IMR-90 (cell line): ENCODE measurements around the gene MPZL1. TPM values are rescaled to one million over a fixed set of nuclear protein-coding genes. Genes with fewer than 3 reads are reported as not detected.
A peak's percentile ranks its signal among the peaks of the same experiment; 100 is the strongest.

Source experiments
- ATAC-seq: fragments of 200-7000 bp; cut with Tn5 transposase; 2 replicates; pipeline ENCODE4 v1.9.1; 2020; ENCODE audit warnings: low read depth, mild to moderate bottlenecking, moderate library complexity
- BruUV-seq: library from RNA; stranded (reverse); fragments of 400-500 nt; replicated peaks from 2 replicates; lab custom pipeline; 2021; lab: Mats Ljungman, UMichigan
- CTCF ChIA-PET: fragments of 300-600 bp; formaldehyde crosslinking; extraction: SDS; loops from one replicate; lab custom pipeline; 2021; ENCODE audit warnings: antibody characterized with exemption; lab: Yijun Ruan, JAX
- POLR2A ChIA-PET: fragments of 300-600 bp; sonication (Branson Sonifier 250); formaldehyde crosslinking; loops from one replicate; lab custom pipeline; 2022; ENCODE audit warnings: antibody characterized with exemption; ENCODE audit not compliant: unreplicated experiment; lab: Charles Lee
- DNase-seq: peaks from one replicate; pipeline ENCODE4 v3.0.0; 2013
- H2AFZ ChIP-seq: replicated peaks from 2 replicates; pipeline ENCODE3; 2013; ENCODE audit warnings: low read length, mild to moderate bottlenecking; ENCODE audit not compliant: poor library complexity
- H2AK5ac ChIP-seq: 2 replicates; pipeline ENCODE4 v1.6.1; 2013; ENCODE audit warnings: low read depth, low read length, inconsistent platforms
- H2AK9ac ChIP-seq: replicated peaks from 2 replicates; pipeline ENCODE3; 2013; ENCODE audit warnings: mild to moderate bottlenecking, low read depth, low read length, moderate library complexity; ENCODE audit not compliant: poor library complexity
- H2BK120ac ChIP-seq: 2 replicates; pipeline ENCODE4 v1.6.1; 2013; ENCODE audit warnings: low read depth, low read length, inconsistent platforms
- H2BK15ac ChIP-seq: 3 replicates; pipeline ENCODE4 v1.6.1; 2013; ENCODE audit warnings: low read depth, low read length, inconsistent platforms
- H2BK20ac ChIP-seq: 2 replicates; pipeline ENCODE4 v1.6.1; 2013; ENCODE audit warnings: low read depth, mild to moderate bottlenecking, inconsistent platforms, low read length, moderate library complexity
- H2BK5ac ChIP-seq: 2 replicates; pipeline ENCODE4 v1.6.1; 2013; ENCODE audit warnings: mild to moderate bottlenecking, low read depth, low read length, inconsistent platforms; ENCODE audit not compliant: poor library complexity, severe bottlenecking
- H3K14ac ChIP-seq: replicated peaks from 2 replicates; pipeline ENCODE4 v1.6.1; 2013; ENCODE audit warnings: low read depth, low read length, inconsistent platforms
- H3K18ac ChIP-seq: 2 replicates; pipeline ENCODE4 v1.6.1; 2013; ENCODE audit warnings: low read depth, low read length, control low read depth
- H3K23ac ChIP-seq: 2 replicates; pipeline ENCODE4 v1.6.1; 2013; ENCODE audit warnings: low read depth, low read length, inconsistent platforms
- H3K27ac ChIP-seq: 2 replicates; pipeline ENCODE4 v1.5.1; 2013; ENCODE audit warnings: mild to moderate bottlenecking, control low read depth, low read length; ENCODE audit not compliant: insufficient read depth
- H3K27me3 ChIP-seq: 2 replicates; pipeline ENCODE4 v1.6.1; 2013; ENCODE audit warnings: low read length; ENCODE audit not compliant: control insufficient read depth, insufficient read depth
- H3K36me3 ChIP-seq: 2 replicates; pipeline ENCODE4 v1.6.1; 2013; ENCODE audit warnings: low read length, mixed read lengths; ENCODE audit not compliant: control insufficient read depth, insufficient read depth
- H3K4ac ChIP-seq: 2 replicates; pipeline ENCODE4 v1.6.1; 2013; ENCODE audit warnings: low read depth, low read length, inconsistent platforms
- H3K4me1 ChIP-seq: 2 replicates; pipeline ENCODE4 v1.6.1; 2013; ENCODE audit warnings: low read length, mixed read lengths; ENCODE audit not compliant: control insufficient read depth, insufficient read depth
- H3K4me2 ChIP-seq: 2 replicates; pipeline ENCODE4 v1.6.1; 2013; ENCODE audit warnings: low read depth, mild to moderate bottlenecking, control low read depth, low read length, moderate library complexity
- H3K4me3 ChIP-seq: 2 replicates; pipeline ENCODE4 v1.5.1; 2013; ENCODE audit warnings: low read depth, mild to moderate bottlenecking, control low read depth, low read length, moderate library complexity; ENCODE audit not compliant: insufficient read depth
- H3K56ac ChIP-seq: 2 replicates; pipeline ENCODE4 v1.6.1; 2013; ENCODE audit warnings: low read length, inconsistent platforms; ENCODE audit not compliant: insufficient read depth; ENCODE audit errors: extremely low read depth
- H3K79me1 ChIP-seq, 2 experiments: 2 replicates each; pipeline ENCODE4 v1.6.1; 2013; ENCODE audit warnings: low read length in 2 of 2, inconsistent platforms in 1 of 2, low read depth in 1 of 2
- H3K9ac ChIP-seq: 2 replicates; pipeline ENCODE4 v1.6.1; 2013; ENCODE audit warnings: low read depth, low read length, control low read depth
- H3K9me1 ChIP-seq: 2 replicates; pipeline ENCODE4 v1.6.1; 2013; ENCODE audit warnings: low read length, inconsistent platforms; ENCODE audit not compliant: insufficient read depth
- H3K9me3 ChIP-seq: 2 replicates; pipeline ENCODE4 v1.6.1; 2013; ENCODE audit warnings: low read length; ENCODE audit not compliant: control insufficient read depth, insufficient read depth
- H4K20me1 ChIP-seq: 2 replicates; pipeline ENCODE4 v1.6.1; 2013; ENCODE audit warnings: low read length, inconsistent platforms; ENCODE audit not compliant: insufficient read depth
- H4K5ac ChIP-seq: 2 replicates; pipeline ENCODE4 v1.6.1; 2013; ENCODE audit warnings: mild to moderate bottlenecking, low read depth, low read length, control low read depth
- H4K8ac ChIP-seq, 2 experiments: 2 replicates each; pipeline ENCODE4 v1.6.1; 2013; ENCODE audit warnings: low read depth in 2 of 2, low read length in 2 of 2, control low read depth in 1 of 2, inconsistent platforms in 1 of 2
- H4K91ac ChIP-seq: 2 replicates; pipeline ENCODE4 v1.6.1; 2013; ENCODE audit warnings: low read depth, low read length, inconsistent platforms; ENCODE audit not compliant: insufficient read depth
- BHLHE40 ChIP-seq: fragments of 150-350 bp; IDR thresholded peaks from 2 replicates; pipeline ENCODE4 v1.6.1; 2016; ENCODE audit warnings: mild to moderate bottlenecking, low read depth, low read length
- CEBPB ChIP-seq: IDR thresholded peaks from 2 replicates; pipeline ENCODE4 v1.6.1; 2012; ENCODE audit warnings: low read depth, low read length, improper control_type of control experiment
- CHD1 ChIP-seq: IDR thresholded peaks from 2 replicates; pipeline ENCODE4 v1.6.1; 2012; ENCODE audit warnings: low read depth, low read length, improper control_type of control experiment
- CTCF ChIP-seq: conservative IDR thresholded peaks from 2 replicates; pipeline ENCODE4 v1.5.1; 2012; ENCODE audit warnings: mild to moderate bottlenecking, low read depth, low read length, improper control_type of control experiment
- ELK1 ChIP-seq: fragments of 150-350 bp; IDR thresholded peaks from 2 replicates; pipeline ENCODE4 v1.6.1; 2016; ENCODE audit warnings: low read depth, mild to moderate bottlenecking, low read length, moderate library complexity, borderline replicate concordance
- FOS ChIP-seq: fragments of 150-350 bp; IDR thresholded peaks from 2 replicates; pipeline ENCODE4 v1.6.1; 2016; ENCODE audit warnings: low read depth, low read length
- MAFK ChIP-seq: IDR thresholded peaks from 2 replicates; pipeline ENCODE4 v1.6.1; 2012; ENCODE audit warnings: low read depth, low read length, improper control_type of control experiment
- MAZ ChIP-seq: IDR thresholded peaks from 2 replicates; pipeline ENCODE4 v1.6.1; 2012; ENCODE audit warnings: low read depth, mild to moderate bottlenecking, low read length, improper control_type of control experiment, moderate library complexity, borderline replicate concordance
- MXI1 ChIP-seq: IDR thresholded peaks from 2 replicates; pipeline ENCODE4 v1.6.1; 2012; ENCODE audit warnings: low read depth, mild to moderate bottlenecking, low read length, moderate library complexity, borderline replicate concordance
- NFE2L2 ChIP-seq: fragments of 150-350 bp; IDR thresholded peaks from 2 replicates; pipeline ENCODE4 v1.6.1; 2016; ENCODE audit warnings: low read depth, mild to moderate bottlenecking, low read length
- POLR2A ChIP-seq: IDR thresholded peaks from 2 replicates; pipeline ENCODE4 v1.6.1; 2012; ENCODE audit warnings: mild to moderate bottlenecking, low read depth, low read length
- RAD21 ChIP-seq: IDR thresholded peaks from 2 replicates; pipeline ENCODE4 v1.6.1; 2012; ENCODE audit warnings: low read length, improper control_type of control experiment
- RCOR1 ChIP-seq: IDR thresholded peaks from 2 replicates; pipeline ENCODE4 v1.6.1; 2012; ENCODE audit warnings: mild to moderate bottlenecking, low read length, improper control_type of control experiment; ENCODE audit not compliant: insufficient replicate concordance
- RFX5 ChIP-seq: IDR thresholded peaks from 2 replicates; pipeline ENCODE4 v1.8.0; 2012; ENCODE audit warnings: low read depth, mild to moderate bottlenecking, low read length, moderate library complexity
- SMC3 ChIP-seq: fragments of 150-350 bp; IDR thresholded peaks from 2 replicates; pipeline ENCODE4 v1.6.1; 2016; ENCODE audit warnings: low read depth, mild to moderate bottlenecking, antibody characterized with exemption, low read length, moderate library complexity
- WGBS, 2 experiments: methylation state at CpG; one replicate each; pipeline versions ENCODE4 v1.1.5 to v1.1.7; 2013; ENCODE audit warnings: missing lambda C conversion rate in 2 of 2; ENCODE audit not compliant: insufficient read length in 1 of 2; ENCODE audit errors: extremely low coverage in 2 of 2; 5-methylcytosine and 5-hydroxymethylcytosine counted together
- dilution Hi-C: fragments of 300-500 bp; cut with HindIII; formaldehyde crosslinking; loops from one replicate; pipeline ENCODE4 v1.14.3; 2018; ENCODE audit warnings: low sequenced_read_pairs; ENCODE audit not compliant: unreplicated experiment
- in situ Hi-C: fragments of 300-500 bp; cut with MboI; formaldehyde crosslinking; loops from 3 replicates; pipeline ENCODE4 v1.14.3; 2019; ENCODE audit warnings: low sequenced_read_pairs, inconsistent platforms, mixed read lengths
- intact Hi-C: fragments of 100-400 bp; cut with micrococcal nuclease; formaldehyde crosslinking; loops from 2 replicates; pipeline ENCODE4 v1.10.0; 2022
- polyA plus RNA-seq, 3 experiments: library from polyadenylated mRNA; depleted of rRNA; stranded (reverse); fragments of >200 nt; gene quantifications; 2 replicates each; pipeline ENCODE4 v1.2.3, GENCODE V29; 2012; ENCODE audit warnings: low replicate concordance in 1 of 3
- total RNA-seq: library from RNA; depleted of rRNA; stranded (reverse); fragments of >200 nt; gene quantifications from 2 replicates; pipeline ENCODE4 v1.2.3, GENCODE V29; 2012

The MPZL1 gene
- total and polyA plus RNA-seq, 2 of the 4 experiments (the other 2 are of a cell fraction): 55.3 to 87.3 TPM

- Histone ChIP-seq H3K56ac (no peak overlapping the region), H3K4ac (no peak overlapping the region), H3K9me1 (peaks cover 4% of the 10 kb centered on the region; the same call in 1 of the 2 replicates), H3K18ac (no peak overlapping the region), H2AK5ac (no peak overlapping the region), H2BK15ac (no peak overlapping the region), H2AK9ac (no peak overlapping the region), H3K9me3 (no peaks in the 10 kb centered on the region), H3K4me3 (no peak overlapping the region), H4K20me1 (no peaks in the 10 kb centered on the region), H4K91ac (no peak overlapping the region), H4K8ac (no peak overlapping the region), H3K14ac (no peak overlapping the region; the same call in 1 of the 2 replicates), H2BK120ac (no peak overlapping the region), H2BK20ac (0 out of 2 replicates have a peak overlapping the region, but pooled peaks have one; percentile 29), H3K27me3 (peaks cover 12% of the 10 kb centered on the region), H3K23ac (0 out of 2 replicates have a peak overlapping the region, but pooled peaks have one; percentile 15), H4K5ac (no peak overlapping the region), H3K27ac (no peak overlapping the region), H3K36me3 (no peaks in the 10 kb centered on the region), H2AFZ (peak overlapping the region; percentile 48), H3K9ac (no peak overlapping the region), H3K79me1 (no peaks in the 10 kb centered on the region), H2BK5ac (no peak overlapping the region), H3K4me2 (no peak overlapping the region), H3K4me1 (no peaks in the 10 kb centered on the region)
- CTCF ChIA-PET: no interaction called here
- BruUV-seq: no TSS peak
- 44% methylated on average over 11 of the region's 15 CpGs; no CpG with 5 or more reads in 1 of the 2 experiments for WGBS, 2 experiments
- in situ Hi-C loops (loop anchor here (25.0 kb wide), 1 partner anchor 422 kb away; no protein-coding TSS in a partner anchor), intact Hi-C loops (loop anchor here (10.0 kb wide), 1 partner anchor 229 kb away; no protein-coding TSS in a partner anchor), dilution Hi-C loops (no loop called here)
- POLR2A ChIA-PET: no interaction called here
- DNase-seq (peak; percentile 41), ATAC-seq (peak; percentile 87)
- TF ChIP-seq FOS (no peak), CHD1 (no peak), CTCF (no peak), ELK1 (no peak), RAD21 (no peak), SMC3 (no peak), CEBPB (no peak), BHLHE40 (no peak), RFX5 (no peak), POLR2A (no peak), NFE2L2 (no peak), RCOR1 (no peak), MXI1 (no peak), MAZ (no peak), MAFK (no peak)
These were observed 37.9 kb upstream of the MPZL1 start for GRCh38 chr1:167683641-167684502.
